OCI-LY1 (cell line): Measurements from ENCODE around the gene COTL1.

ENCODE experiments used
- CTCF ChIP-seq: fragments of 200-600 bp; sonication (generic), shearing (Covaris generic); IDR thresholded peaks from 2 replicates; pipeline ENCODE4 v1.5.1; 2017; ENCODE audit warnings: mild to moderate bottlenecking, antibody characterized with exemption, low read length, moderate library complexity, mixed read lengths
- EZH2 ChIP-seq: fragments of 200-600 bp; sonication (generic), shearing (Covaris generic); IDR thresholded peaks from 2 replicates; pipeline ENCODE4 v1.8.0; 2017; ENCODE audit warnings: borderline replicate concordance, mixed run types, mild to moderate bottlenecking, antibody characterized with exemption, low read length, moderate library complexity, mixed read lengths

GRCh38 chr16:84535408-84535807, 82.5 kb downstream of the COTL1 start:
- TF ChIP-seq CTCF (no peak), EZH2 (no peak)
